GM18519 (cell line): ENCODE results near the gene DLG2.

ENCODE experiments used
- ATAC-seq: cut with Tn5 transposase; IDR thresholded peaks from one replicate; pipeline ENCODE4 v1.9.1; 2021; ENCODE audit warnings: mild to moderate bottlenecking, moderate library complexity; ENCODE audit not compliant: unreplicated experiment, low FRiP score

The DLG2 gene

DNA sequence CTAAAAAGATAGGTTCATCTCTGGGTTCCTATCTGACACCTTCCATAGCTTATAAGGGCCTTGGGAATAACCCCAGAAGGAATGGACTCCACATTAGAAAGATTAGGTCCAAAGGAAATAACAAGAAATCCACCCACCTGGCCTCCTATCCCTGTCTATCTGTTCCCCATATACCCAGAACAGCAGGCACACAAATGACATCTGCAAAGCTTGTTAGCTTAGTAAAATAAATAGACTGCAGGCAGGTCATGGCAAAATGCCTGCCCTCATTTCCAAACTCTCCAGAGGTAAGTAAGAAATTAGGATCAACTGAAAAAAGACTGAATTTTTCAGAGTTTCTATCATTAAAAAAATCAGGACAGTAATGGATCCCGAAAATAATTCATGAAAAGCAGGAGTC, 489.5 kb downstream of the DLG2 start:
- no peak for ATAC-seq

DNA sequence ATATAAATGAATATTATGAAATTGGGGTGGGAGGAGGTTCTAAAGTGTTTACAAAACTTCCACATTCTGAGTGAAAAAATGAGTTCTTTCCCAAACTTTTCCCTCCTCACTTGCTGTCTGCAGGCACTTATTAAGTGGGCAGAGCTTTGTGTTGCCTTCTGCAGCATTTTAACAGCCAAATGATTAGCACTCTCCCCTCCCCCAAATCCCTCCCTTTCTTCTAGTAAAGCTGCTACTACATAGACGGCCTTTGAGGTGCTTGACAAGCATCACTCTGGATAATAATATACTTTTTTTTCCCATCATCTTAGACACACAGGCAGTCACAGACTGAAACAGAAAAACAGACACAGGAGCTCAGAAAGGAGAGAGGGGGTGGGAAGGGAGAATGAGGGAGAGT, 493.5 kb downstream of the DLG2 start:
- no peak for ATAC-seq

- no peak for ATAC-seq
Measured at GRCh38 chr11:85132851-85133585, 494.1 kb downstream of the DLG2 start.

DNA sequence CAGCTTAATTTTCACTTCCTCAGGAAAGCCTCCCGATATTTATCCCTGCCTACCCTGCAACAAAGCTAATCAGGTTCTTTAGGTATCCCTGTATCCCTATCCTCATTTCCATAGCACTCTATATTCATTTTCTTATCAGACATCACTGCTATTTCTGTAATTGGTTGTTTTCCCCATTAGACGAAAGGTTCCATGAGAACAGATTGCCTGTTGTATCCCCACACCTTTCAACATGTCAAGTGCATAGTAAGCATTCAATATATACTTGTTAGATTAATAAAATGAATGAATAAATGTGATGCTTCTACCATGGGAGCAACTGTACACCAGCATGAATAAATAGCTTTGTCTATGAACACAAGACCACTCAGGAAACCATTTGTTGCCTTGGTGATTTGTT, 499.8 kb downstream of the DLG2 start:
- ATAC-seq = no peak

DNA sequence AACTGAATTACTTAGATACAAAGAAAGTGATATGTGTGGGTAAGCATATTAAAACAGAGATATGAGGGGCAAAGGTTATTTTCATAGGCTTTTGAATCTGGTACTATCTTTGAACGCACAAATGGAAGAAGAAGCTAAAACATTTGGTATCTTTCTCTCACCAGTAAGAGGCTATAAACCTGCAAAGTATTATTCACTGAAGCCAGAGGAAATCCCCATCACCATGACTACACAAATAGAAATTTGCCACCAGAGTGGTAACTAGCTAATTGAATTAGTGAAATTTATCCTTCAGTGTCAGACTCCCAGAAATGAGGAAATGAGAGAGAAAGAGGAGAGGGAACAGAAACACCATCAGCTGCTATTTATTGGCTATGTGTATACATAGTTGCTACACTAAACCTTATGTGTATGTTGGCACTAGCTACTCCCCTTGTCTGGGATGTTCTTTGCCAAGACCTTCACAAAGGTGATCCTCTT, 503.4 kb downstream of the DLG2 start:
- peak; percentile 94 for ATAC-seq

- no peak for ATAC-seq
Measured at GRCh38 chr11:85118151-85118550, 509.0 kb downstream of the DLG2 start.

GRCh38 chr11:85115798-85116197, 511.3 kb downstream of the DLG2 start:
- ATAC-seq = no peak

DNA sequence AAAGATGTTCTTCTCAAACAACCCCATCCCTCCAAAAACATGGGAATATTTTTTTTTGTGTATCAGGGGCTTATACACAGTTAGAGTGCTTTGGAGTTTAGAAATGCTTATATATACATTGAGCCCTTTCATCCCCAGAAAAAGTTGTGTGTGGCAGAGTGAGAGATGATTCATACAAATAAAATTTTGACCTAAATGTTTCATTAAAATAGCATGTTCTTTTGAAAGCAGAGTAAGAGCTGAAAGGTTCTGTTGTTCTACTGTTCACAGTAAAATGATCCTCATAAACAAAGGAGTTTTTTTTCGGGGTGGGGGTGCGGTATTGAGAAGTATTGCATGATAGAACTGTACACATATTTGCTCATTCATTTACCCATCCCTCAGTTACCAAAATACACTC, 512.4 kb downstream of the DLG2 start:
- ATAC-seq = no peak

GRCh38 chr11:85110246-85110645, 516.9 kb downstream of the DLG2 start:
- peak; percentile 92 for ATAC-seq

DNA sequence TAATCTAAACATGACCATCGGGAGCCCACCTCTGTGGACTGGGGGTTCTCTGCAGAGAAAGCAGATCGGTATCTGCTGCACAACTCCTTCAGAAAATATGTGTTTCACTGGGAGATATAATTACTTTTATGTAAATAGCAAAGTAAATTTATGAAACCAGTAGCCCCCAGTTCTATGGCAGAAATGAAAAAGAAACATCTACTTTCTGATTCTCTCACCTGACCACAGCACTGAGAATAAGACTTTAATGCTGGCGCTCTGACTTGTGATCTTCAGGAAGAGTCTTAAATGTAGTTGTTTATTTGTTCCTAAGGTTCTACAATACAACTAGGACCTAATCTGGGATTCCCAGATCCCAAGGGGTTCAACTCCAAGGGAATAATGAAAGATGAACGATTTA, 518.0 kb downstream of the DLG2 start:
- peak; percentile 56 for ATAC-seq

DNA sequence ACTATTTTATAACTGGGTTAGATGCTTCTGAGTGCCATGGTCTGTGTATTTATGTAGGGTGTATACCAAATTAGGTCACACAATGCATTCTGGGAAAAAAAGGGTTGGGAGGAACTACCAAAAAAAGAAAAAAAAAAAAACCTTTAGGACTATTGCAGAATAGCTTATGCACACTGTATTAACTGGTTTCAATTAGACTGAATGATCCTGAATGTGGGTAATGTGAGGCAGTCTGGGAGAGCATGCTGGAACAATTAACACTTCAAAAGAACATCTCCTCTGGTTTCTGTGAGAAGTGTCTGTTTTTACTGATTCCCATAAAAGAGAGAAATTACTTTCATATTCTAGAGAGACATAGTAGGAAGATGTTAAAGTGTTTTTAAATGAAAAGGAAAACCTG, 521.3 kb downstream of the DLG2 start:
- no peak for ATAC-seq

- ATAC-seq = no peak
Measured at GRCh38 chr11:85099522-85099921, 527.6 kb downstream of the DLG2 start.

DNA sequence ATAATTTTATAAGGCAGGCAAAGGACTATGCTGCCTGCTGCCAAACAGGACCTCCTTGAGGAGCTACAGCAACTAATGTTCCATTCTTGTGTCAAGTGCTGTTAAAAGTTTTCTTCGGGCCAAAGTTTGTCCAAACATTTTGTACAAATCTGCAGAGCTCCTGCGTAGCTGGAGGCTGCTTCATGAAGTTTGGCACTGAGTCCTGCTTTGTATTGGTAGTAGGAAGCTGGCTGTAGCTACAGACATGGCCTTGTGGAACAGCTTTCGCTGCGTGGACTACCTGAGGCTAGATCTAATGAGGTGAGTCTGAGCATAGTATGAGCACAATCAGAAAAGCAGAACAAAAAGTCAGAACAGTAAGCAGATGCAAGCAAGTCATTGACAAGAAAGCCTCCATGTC, 528.1 kb downstream of the DLG2 start:
- no peak for ATAC-seq

- ATAC-seq = peak; percentile 67
Measured at GRCh38 chr11:85096939-85097338, 530.2 kb downstream of the DLG2 start.

GRCh38 chr11:85095239-85095638, 531.9 kb downstream of the DLG2 start:
- ATAC-seq = no peak

- no peak for ATAC-seq
Measured at GRCh38 chr11:85094795-85095194, 532.3 kb downstream of the DLG2 start.

DNA sequence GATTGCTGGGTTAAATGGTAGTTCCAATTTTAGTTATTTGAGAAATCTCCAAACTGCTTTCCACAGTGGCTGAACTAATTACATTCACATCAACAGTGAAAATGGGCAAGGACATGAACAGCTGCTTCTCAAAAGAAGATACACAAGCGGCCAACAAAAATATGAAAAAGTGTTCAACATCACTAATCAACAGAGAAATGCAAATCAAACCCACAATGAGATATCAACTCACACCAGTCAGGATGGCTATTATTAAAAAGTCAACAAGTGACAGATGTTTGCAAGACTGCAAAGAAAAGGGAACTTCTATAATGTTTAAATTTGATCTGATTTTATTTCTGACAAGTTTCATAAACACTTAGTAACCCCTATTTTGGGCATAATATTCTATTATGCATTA, 537.5 kb downstream of the DLG2 start:
- no peak for ATAC-seq

GRCh38 chr11:85088286-85088685, 538.9 kb downstream of the DLG2 start:
- ATAC-seq = no peak

GRCh38 chr11:85086504-85087284, 540.5 kb downstream of the DLG2 start:
- ATAC-seq = no peak

DNA sequence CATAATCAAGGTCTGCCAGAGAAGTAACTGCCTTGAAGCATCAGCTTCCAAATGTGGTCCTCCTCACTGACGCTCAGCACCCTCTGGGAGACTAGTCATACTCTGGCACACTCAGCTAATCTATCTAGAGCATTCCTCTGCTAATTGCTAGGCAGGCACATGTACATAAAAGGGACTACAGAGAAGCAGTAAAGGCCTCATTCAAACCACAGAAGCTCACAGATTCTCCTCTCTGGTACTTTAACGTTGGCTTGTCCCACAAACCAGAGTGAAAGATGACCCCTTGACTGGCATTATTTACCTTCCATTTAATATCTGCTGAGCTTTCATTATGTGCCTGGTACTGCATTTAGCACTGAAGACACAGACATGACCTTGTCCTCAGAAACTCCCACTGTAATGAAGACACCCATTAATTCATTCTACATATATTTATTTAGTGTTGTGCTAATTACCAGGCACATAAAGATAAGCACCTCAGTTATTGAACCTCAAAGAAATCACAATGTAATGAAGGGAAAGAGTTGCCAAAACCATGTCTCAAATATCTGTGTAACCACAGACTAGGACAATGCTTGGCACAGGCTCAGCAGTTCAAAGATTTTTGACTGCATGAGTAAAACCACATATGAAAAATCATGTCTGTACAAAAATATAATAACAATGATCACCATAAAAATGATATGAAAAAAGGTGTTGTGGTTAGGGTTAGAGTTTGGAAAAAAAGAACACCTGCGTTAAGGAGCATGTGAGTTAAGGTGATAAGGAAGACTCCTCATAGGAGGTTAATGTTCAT, 550.4 kb downstream of the DLG2 start:
- no peak for ATAC-seq

DNA sequence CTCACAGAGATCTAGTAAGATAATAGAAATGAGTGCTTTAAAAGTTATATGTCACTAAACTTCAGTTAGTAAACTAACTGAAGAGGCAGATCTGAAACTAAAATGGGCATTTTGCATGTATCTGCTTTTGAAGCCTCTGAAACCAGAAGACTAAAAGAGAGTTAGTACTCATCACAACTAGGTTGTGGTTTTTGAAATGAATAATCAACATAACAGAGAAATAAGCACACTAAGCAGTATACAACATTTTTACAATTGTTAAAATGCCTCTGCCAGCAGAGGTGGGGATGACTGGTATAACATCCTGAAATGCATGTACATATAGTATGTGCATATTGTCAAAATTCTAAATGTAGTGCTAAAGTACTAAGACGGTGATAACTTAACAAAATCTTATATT, 564.5 kb downstream of the DLG2 start:
- peak; percentile 100 for ATAC-seq
